Activated T-helper 1 cell treated with anti-CD3 and anti-CD28 coated beads, Interleukin-12 subunit alpha, Interleukin-12 subunit beta, Interleukin-2, Interleukin-4 antibody, amounts not matched to agents 30 ng/mL and 10 ng/mL and 1 ng/mL, durations not matched to agents 14 hours and 24 hours and 36 hours (primary cell): Measurements from ENCODE around the gene COL2A1. TPM values are rescaled to one million over a fixed set of nuclear protein-coding genes. Genes with fewer than 3 reads are reported as not detected.

Source experiments
- DNase-seq: peaks from one replicate; pipeline ENCODE4 v3.0.0; 2021; ENCODE audit warnings: low spot score
- H3K27ac Mint-ChIP-seq: one replicate; pipeline ENCODE4 v1.8.0; 2021; ENCODE audit warnings: mild to moderate bottlenecking, mixed read lengths
- H3K27me3 Mint-ChIP-seq: one replicate; pipeline ENCODE4 v1.8.0; 2022; ENCODE audit warnings: mild to moderate bottlenecking, moderate library complexity, mixed read lengths; ENCODE audit not compliant: insufficient read depth
- H3K36me3 Mint-ChIP-seq: one replicate; pipeline ENCODE4 v1.8.0; 2021; ENCODE audit warnings: low read depth, mixed read lengths
- H3K4me1 Mint-ChIP-seq: one replicate; pipeline ENCODE4 v1.8.0; 2021; ENCODE audit warnings: low read depth, mixed read lengths
- H3K4me3 Mint-ChIP-seq: one replicate; pipeline ENCODE4 v1.8.0; 2021; ENCODE audit warnings: mild to moderate bottlenecking, moderate library complexity, mixed read lengths
- H3K9me3 Mint-ChIP-seq: one replicate; pipeline ENCODE4 v1.8.0; 2021; ENCODE audit warnings: mixed read lengths
- intact Hi-C: fragments of 100-400 bp; cut with micrococcal nuclease; formaldehyde crosslinking; loops from one replicate; pipeline ENCODE4 v1.15.1; 2024
- total RNA-seq: library from RNA; stranded (reverse); gene quantifications from 2 replicates; pipeline ENCODE4 v1.2.3, GENCODE V29; 2022

COL2A1 gene
- total RNA-seq, 1 donor from 2014 or later: 0.08 TPM

DNA sequence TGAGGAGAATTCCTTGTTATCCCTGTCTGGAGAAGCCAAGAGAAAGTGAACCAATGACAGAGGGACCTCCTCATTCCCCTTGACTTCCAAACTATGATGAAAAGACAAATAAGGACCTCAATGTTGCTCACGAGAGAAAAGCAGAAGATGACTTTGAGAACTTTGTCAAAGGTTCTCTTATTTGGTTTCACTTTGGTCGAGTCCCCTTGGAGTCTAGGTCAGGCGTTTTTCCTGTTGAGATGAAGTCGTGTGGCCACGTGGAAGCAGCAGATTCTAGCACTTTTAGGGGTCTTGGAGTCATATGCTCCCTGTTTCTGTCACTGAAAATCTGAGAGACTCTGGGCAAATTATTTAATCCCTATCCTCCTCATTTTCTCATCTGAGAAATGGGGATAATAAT lies 33.8 kb upstream of the COL2A1 start:
- Mint-ChIP-seq H3K27ac (no peak overlapping the region), H3K4me3 (no peak overlapping the region), H3K4me1 (peaks cover 8% of the 10 kb centered on the region), H3K27me3 (peaks cover 2% of the 10 kb centered on the region), H3K36me3 (peaks cover 5% of the 10 kb centered on the region), H3K9me3 (no peaks in the 10 kb centered on the region)
- intact Hi-C loops: no loop called here
- no peak for DNase-seq

DNA sequence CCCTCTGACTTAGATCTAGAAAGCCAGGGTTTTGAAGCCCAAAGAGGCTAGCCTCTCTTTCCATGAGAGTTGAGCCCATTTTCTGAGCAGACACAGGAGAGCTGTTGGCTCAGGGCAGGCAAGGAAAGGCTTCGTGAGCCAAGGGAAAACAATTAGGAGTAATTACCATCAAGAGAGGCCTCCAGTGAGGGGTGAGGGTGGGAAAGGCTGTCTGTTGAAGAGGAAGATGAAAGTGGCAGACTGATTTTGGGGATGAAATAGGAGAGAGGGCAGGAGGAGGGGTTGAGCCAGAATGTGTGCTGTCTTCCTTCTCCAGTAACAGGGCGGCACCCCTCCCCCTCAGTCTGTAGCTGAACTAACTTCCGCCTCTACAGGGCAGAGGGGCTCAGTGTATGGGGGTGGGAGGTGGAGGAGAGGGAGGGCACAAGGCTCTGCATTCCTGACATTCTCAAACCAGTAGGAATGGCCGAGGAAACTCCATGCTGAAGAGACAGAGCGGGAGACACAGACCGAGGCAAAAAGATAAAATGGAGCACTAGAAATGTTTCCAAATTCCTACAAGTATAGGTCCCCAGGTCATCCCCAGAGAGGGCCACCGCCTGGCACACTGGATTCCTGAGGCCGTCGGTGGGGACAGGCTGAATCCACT lies 33.1 kb upstream of the COL2A1 start:
- no peaks in the 10 kb centered on the region for H3K9me3 Mint-ChIP-seq

DNA sequence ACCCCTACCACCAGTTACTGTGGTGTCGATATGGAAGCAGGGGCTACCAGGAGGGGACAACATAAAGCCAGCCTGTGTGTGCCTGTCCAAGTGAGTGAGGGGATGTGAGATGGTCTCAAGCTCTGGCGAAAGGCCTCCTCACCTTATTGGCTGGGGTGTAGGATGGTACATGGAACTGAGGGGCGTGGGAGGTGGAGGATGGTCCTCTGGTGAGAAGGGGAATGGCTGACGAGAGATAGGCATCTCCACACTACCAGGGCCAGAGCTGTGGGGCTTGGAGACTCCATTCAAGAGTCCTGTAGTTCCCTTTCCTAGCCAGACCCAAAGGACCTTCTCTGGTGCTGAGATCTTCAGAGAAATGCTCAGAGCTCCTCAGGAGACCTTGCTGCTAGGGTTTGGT lies 32.5 kb upstream of the COL2A1 start:
- Mint-ChIP-seq H3K27me3 (peaks cover 2% of the 10 kb centered on the region), H3K9me3 (no peaks in the 10 kb centered on the region), H3K4me3 (no peak overlapping the region), H3K36me3 (peaks cover 2% of the 10 kb centered on the region), H3K27ac (no peak overlapping the region), H3K4me1 (peaks cover 8% of the 10 kb centered on the region)
- no peak for DNase-seq
- intact Hi-C loops: no loop called here

More for the DNA sequence above, 33.1 kb upstream of the COL2A1 start:
- H3K27me3 Mint-ChIP-seq: peaks cover 2% of the 10 kb centered on the region
- H3K4me3 Mint-ChIP-seq: no peak overlapping the region
- peaks cover 2% of the 10 kb centered on the region for H3K36me3 Mint-ChIP-seq
- intact Hi-C loops: no loop called here
- H3K27ac Mint-ChIP-seq: no peak overlapping the region
- DNase-seq: no peak
- H3K4me1 Mint-ChIP-seq: peaks cover 8% of the 10 kb centered on the region

DNA sequence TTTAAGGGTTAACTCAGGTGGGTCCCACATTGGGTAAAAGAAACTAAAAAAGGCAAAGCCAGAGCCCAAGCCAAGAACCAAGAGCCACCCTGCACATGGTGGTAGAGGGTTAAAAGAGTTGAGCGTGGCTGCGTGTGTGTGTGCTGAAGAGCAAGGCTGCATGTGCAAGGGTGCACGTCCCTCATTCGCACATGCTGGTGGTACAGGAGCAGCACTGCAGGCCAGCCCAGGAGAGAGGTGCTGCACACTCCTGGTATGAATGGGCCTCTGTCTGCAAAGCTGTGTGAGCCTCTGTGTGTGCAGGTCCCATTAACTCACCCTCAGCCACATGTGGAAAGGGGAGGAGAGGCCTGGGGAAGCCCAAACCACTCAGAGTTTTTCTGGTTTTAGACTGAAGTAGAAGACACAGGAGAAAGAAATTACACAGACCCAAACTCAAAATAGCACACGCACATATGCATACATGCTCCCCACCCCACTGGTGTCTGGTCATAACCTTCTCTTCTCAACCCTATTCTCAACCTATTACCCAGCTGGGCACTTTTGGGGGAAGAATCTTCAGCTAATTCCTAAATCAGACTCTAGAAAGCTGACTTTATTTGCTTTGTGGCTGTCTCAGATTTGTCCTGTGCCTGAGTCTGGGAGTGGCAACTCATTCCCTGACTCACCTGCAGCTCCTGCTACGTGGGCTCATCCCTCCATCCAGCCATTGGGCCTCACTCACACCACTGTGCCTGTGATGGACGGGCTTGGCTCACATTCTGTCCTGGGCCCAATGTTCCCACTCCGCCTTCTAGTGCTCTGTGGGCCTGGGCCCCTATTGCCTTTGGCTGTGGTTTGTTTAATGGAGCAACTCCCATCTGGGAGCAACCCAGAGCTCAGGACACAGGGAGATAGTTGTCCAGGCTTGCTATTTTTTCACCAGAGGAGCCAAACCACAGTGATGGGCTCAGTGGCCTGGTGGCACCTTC lies 30.8 kb upstream of the COL2A1 start:
- H3K4me1 Mint-ChIP-seq: peaks cover 8% of the 10 kb centered on the region
- no peaks in the 10 kb centered on the region for H3K36me3 Mint-ChIP-seq
- no peaks in the 10 kb centered on the region for H3K9me3 Mint-ChIP-seq
- H3K4me3 Mint-ChIP-seq: no peak overlapping the region
- no peak overlapping the region for H3K27ac Mint-ChIP-seq
- no peak for DNase-seq
- intact Hi-C loops: no loop called here
- peaks cover 2% of the 10 kb centered on the region for H3K27me3 Mint-ChIP-seq

DNA sequence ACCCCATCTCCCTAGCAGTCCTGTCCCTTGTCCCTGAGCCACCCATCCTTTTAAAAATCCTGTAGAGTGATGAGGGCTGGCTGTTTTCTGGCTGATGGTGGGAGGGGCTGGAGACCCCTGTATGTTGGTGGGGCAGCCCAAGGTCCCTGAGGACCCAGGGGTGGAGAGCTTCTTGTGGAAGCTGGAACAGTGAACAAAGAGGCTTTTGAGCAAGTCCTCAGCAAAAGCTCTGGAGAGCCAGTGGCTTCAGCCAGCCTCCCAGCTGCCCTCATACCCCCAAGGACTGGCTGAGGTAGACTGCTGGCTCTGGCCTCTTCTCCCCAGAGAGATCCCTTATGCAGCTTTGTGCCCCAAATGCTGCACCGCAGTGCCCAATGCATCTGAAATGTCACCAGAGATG lies 29.2 kb upstream of the COL2A1 start:
- Mint-ChIP-seq H3K27ac (no peak overlapping the region), H3K9me3 (no peaks in the 10 kb centered on the region), H3K4me3 (no peak overlapping the region), H3K36me3 (no peaks in the 10 kb centered on the region), H3K4me1 (peaks cover 8% of the 10 kb centered on the region), H3K27me3 (peaks cover 4% of the 10 kb centered on the region)
- intact Hi-C loops: no loop called here
- DNase-seq: no peak

DNA sequence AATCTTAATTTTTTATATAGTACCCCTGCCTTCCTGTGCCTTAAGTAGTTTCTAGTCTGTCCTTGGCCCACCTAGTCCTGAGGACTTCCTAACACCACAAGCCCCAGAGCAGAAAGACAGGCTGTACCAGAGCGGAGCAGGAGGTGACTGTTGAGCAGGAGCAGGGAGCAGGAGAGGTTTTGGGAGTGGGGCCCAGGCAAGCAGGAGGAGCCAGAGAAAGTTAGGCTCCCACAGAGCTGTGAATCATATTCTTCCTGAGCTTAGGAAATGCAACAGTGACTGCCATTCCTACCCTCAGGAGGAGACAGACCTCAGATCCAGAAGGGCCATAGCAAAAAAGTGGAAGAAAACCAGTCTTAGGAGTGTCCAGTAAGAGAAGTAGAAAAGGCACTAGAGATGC lies 28.3 kb upstream of the COL2A1 start:
- Mint-ChIP-seq H3K36me3 (no peaks in the 10 kb centered on the region), H3K27ac (no peak overlapping the region), H3K4me1 (peaks cover under 1% of the 10 kb centered on the region), H3K4me3 (no peak overlapping the region), H3K9me3 (no peaks in the 10 kb centered on the region), H3K27me3 (peaks cover 4% of the 10 kb centered on the region)
- intact Hi-C loops: no loop called here
- no peak for DNase-seq

DNA sequence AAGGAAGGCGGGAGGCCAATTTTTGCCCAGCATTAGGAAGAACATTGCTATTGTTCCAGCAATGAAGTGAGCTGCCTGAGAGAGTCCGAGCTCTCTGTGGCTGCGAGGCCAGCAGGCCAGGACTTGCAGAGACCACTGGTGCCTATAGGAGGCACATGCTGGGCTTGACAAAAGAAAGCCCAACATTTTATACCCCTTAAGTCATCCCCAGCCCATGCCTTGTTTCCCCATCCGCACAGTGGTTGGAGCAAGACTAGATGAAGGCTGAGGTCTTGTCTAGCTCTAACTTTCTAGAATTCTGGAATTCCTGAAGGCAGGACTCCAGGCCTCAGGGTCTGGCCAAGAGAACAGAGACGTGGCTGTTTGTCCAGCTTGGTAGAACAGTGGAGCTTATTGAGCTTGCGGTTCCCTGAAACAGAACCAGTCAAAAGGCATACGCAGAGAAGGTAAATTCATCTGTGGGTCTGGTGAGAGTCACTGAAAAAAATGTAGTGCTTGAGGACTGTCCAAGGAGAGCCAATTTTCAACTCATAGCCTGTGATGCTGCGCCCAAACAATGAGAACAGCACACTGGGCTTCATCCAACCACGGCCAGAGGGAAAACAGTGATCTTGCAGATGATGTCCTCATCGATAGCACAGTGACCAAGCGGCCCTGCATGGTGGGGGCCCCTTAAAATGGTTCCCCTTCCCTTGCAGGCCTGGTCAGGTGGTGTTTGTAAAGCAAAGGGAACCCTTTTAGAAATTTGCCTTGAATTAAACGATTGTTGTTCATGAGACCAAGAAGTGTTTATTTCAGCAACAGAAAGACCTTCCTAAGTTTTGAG lies 27.1 kb upstream of the COL2A1 start:
- DNase-seq: no peak
- Mint-ChIP-seq H3K4me1 (no peaks in the 10 kb centered on the region), H3K27me3 (peaks cover 4% of the 10 kb centered on the region), H3K27ac (no peak overlapping the region), H3K9me3 (no peaks in the 10 kb centered on the region), H3K36me3 (no peaks in the 10 kb centered on the region), H3K4me3 (no peak overlapping the region)
- intact Hi-C loops: no loop called here

DNA sequence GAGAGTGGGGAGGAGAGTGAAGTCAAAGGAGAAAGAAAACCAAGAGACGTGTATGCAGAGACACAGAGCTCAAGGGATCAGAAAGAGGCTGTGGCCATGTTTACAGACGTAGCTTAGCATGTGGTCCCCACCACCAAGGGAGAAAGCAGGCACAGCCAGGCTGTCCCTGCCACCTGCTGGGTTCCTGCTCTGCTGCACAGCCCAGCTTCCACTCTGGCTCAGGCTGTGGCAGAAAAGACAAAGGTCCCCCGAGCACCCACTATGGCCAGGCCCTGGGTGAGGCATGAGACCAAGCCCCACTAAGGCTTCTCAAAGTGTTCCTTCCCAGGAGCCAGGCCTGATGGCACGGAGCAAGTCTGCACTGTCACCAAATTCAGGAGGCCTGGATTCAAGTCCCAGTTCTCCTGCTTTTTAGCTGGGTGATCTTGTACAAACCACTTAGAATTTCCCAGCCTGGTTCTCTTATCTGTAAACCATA lies 25.9 kb upstream of the COL2A1 start:
- DNase-seq: no peak
- H3K27ac Mint-ChIP-seq: no peak overlapping the region
- no peaks in the 10 kb centered on the region for H3K36me3 Mint-ChIP-seq
- H3K4me1 Mint-ChIP-seq: no peaks in the 10 kb centered on the region
- no peak overlapping the region for H3K4me3 Mint-ChIP-seq
- no peaks in the 10 kb centered on the region for H3K9me3 Mint-ChIP-seq
- intact Hi-C loops: no loop called here
- H3K27me3 Mint-ChIP-seq: peaks cover 3% of the 10 kb centered on the region

DNA sequence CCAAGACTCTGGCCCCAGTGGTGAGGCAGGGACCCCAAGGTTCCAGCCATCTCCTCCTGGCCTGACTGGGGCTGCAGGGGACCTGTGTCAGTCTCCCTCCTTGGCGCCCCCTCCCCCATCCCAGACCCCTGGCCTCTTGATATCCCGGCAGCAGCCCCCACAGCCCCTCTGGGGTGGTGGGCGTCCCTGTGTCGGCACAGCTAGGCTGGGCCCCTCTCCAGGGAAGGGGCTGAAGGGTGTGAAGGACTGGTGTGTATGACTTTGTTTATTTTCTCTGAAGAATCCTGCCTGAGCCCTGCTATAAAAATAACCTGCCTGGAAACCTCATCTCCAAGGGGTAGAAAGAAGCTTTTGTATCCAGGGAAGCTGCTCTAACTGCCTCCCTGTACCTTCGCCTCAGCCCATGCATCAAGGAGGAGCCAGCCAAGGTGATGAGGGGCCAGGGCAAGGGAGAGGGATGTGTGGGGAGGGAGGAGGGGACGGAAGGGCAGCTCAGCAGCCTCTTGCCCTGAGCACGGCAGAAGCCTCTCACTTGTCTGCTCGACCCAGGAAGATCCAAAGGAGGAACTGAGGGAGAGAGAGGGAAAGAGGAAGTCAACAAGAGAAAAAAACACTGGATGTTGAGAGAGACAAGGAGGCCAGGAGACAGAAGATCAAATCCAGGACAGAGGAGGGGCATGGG lies 25.4 kb upstream of the COL2A1 start:
- no peak overlapping the region for H3K27ac Mint-ChIP-seq
- H3K4me1 Mint-ChIP-seq: no peaks in the 10 kb centered on the region
- H3K36me3 Mint-ChIP-seq: no peaks in the 10 kb centered on the region
- intact Hi-C loops: no loop called here
- peaks cover 3% of the 10 kb centered on the region for H3K27me3 Mint-ChIP-seq
- H3K4me3 Mint-ChIP-seq: no peak overlapping the region
- no peaks in the 10 kb centered on the region for H3K9me3 Mint-ChIP-seq
- no peak for DNase-seq

DNA sequence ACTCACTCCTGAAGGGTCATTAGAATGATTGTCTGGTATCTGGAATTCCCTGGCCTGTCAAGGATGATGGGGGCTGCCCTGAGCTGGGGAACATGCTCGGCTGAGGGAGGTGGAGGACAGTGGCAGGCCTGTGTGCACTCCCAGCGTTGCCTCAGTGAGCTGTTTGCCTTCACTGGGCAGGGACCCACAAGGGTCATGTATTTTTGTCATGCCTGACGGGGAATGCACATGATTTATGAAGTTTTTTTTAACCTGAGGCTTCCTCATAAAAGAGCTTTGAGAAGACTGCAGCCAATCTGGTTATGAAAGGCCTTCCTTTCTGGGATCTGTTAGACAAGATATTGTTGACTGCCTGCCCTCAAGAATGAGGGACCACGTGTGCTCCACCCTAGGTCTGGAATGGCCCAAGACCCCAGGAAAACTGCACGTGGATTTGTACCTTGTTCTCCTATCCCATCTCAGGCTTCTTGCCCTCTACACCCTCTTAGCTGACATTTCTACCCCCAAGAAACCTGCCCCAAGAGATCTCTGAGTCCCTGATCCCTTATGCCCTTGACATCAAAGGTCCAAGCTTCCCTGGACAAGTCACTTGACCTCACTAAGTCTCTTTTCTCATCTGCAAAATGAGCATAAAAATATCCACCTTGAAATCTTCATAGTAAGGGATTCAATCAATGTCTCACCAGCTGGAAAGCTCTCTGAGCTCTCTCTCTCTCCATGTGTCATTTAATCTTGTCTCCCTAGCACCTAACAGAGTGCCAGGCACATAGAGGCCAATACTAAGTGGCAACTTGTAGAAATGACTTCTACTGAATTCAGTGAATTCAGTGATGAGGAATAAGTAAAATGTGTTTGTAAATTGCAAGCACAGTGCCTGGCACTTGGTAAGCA lies 24.5 kb upstream of the COL2A1 start:
- H3K9me3 Mint-ChIP-seq: no peaks in the 10 kb centered on the region
- DNase-seq: no peak
- intact Hi-C loops: no loop called here
- no peak overlapping the region for H3K27ac Mint-ChIP-seq
- H3K36me3 Mint-ChIP-seq: no peaks in the 10 kb centered on the region
- peaks cover 6% of the 10 kb centered on the region for H3K27me3 Mint-ChIP-seq
- no peaks in the 10 kb centered on the region for H3K4me1 Mint-ChIP-seq
- no peak overlapping the region for H3K4me3 Mint-ChIP-seq

DNA sequence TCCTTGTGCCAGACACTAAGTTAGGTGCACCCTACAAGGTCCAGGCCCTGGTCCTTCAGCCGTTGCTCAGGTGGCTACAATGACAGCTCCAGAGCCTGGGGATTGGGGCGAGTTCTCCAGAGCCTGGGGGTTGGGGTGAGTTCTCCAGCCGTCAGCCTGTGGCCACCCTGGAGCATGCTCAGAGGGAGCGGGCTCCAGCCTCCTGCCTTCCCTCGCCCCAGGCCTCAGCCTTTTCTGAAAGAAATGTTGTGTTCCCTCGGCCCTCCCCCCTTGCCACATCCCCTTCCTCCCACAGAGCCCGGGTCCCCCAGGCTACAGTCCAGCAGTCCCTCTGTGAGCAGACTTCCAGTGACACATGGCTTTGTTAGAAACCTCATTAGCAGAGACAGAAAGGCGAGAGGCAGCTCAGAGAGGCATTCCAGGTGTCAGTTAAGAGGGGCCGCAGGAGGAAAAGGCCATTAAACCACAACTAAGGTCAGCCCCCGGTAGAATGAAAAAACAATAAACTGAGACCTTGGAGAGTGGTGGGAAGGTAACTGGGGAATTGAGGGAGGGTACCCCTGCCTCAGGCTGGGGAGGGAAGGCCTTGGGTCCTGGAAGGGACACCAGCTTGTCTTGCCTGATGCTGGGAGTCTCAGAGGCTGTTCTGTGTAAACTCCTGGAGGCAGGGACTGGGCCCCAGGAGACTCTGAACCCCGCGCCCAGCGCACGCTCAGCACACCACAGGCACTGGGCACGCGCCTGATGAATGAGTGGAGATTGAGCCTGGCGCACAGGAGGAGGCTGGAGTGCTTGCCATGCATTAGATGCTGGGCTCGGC lies 23.1 kb upstream of the COL2A1 start:
- DNase-seq: no peak
- H3K27ac Mint-ChIP-seq: peak overlapping the region; percentile 18
- intact Hi-C loops: no loop called here
- no peak overlapping the region for H3K4me3 Mint-ChIP-seq
- H3K9me3 Mint-ChIP-seq: no peaks in the 10 kb centered on the region
- no peaks in the 10 kb centered on the region for H3K4me1 Mint-ChIP-seq
- H3K27me3 Mint-ChIP-seq: peaks cover 13% of the 10 kb centered on the region
- no peaks in the 10 kb centered on the region for H3K36me3 Mint-ChIP-seq
